KOPT-K1 (cell line): ENCODE measurements around the gene DAZ2.
"Not testable (repeated sequence)": the region's sequence is repeated elsewhere in the genome, so short reads cannot be mapped to it uniquely, and the experiment has no call there.

ENCODE experiments used
- H3K27ac ChIP-seq: fragments of 200-600 bp; sonication (generic); 2 replicates; pipeline ENCODE4 v1.5.1; 2016; ENCODE audit warnings: antibody characterized with exemption, mild to moderate bottlenecking, low read depth, low read length; ENCODE audit not compliant: poor library complexity, severe bottlenecking
- H3K36me3 ChIP-seq: fragments of 200-600 bp; sonication (generic); 2 replicates; pipeline ENCODE4 v1.5.1; 2017; ENCODE audit warnings: antibody characterized with exemption, mild to moderate bottlenecking, low read length, moderate library complexity; ENCODE audit not compliant: insufficient read depth
- H3K9me3 ChIP-seq: fragments of 200-600 bp; sonication (generic); 2 replicates; pipeline ENCODE4 v1.5.1; 2017; ENCODE audit warnings: antibody characterized with exemption, low read length, mild to moderate bottlenecking; ENCODE audit not compliant: insufficient read depth, poor library complexity, severe bottlenecking

DAZ2 gene, protein sequence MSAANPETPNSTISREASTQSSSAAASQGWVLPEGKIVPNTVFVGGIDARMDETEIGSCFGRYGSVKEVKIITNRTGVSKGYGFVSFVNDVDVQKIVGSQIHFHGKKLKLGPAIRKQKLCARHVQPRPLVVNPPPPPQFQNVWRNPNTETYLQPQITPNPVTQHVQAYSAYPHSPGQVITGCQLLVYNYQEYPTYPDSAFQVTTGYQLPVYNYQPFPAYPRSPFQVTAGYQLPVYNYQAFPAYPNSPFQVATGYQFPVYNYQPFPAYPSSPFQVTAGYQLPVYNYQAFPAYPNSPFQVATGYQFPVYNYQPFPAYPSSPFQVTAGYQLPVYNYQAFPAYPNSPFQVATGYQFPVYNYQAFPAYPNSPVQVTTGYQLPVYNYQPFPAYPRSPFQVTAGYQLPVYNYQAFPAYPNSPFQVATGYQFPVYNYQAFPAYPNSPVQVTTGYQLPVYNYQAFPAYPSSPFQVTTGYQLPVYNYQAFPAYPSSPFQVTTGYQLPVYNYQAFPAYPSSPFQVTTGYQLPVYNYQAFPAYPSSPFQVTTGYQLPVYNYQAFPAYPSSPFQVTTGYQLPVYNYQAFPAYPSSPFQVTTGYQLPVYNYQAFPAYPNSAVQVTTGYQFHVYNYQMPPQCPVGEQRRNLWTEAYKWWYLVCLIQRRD

GRCh38 chrY:23219233-23219632 is at the start of gene DAZ2:
Gene DAZ2 (plus strand): TSS chrY:23219533. CDS start chrY:23219741, 208 bp downstream.
- not testable (repeated sequence) for H3K27ac ChIP-seq

DNA sequence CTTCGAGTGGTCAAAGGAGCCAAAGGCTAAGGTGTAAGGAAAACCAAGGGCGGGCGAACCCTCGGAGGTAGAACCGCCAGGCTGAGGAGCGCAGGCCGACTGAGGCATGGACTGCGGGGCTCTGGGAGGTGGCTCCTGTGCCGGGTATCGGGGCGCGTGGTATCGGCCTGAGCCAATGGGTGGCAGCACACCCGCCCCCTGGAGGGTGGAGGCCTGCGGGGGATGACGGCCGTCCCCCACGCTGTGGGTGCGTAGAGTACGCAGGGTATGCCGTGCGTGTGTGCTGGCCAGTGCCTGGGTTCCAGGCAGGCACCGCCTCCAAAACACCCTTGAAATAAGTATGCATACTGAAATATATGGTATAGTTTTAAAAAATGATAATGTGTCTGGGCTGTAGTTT is 20.4 kb upstream of the DAZ2 start, which contains the start of gene DAZ1:
DAZ1 (minus strand) TSS at position 101 of the 400 bp plus-strand sequence. CDS start 208 bp downstream, outside the sequence.
- H3K36me3 ChIP-seq, H3K9me3 ChIP-seq, H3K27ac ChIP-seq: not testable (repeated sequence)

More at GRCh38 chrY:23219233-23219632, at the start of gene DAZ2:
- H3K9me3 ChIP-seq, H3K36me3 ChIP-seq: not testable (repeated sequence)

- H3K36me3 ChIP-seq, H3K27ac ChIP-seq: not testable (repeated sequence)
Observed at GRCh38 chrY:23207455-23207854, 11.9 kb upstream of the DAZ2 start.

GRCh38 chrY:23209802-23210495 is 9.4 kb upstream of the DAZ2 start:
- not testable (repeated sequence) for H3K36me3 ChIP-seq, H3K9me3 ChIP-seq

More at GRCh38 chrY:23207455-23207854, 11.9 kb upstream of the DAZ2 start:
- H3K9me3 ChIP-seq, result not testable (repeated sequence)

GRCh38 chrY:23210681-23211080 is 8.7 kb upstream of the DAZ2 start:
- not testable (repeated sequence) for H3K9me3 ChIP-seq

More at GRCh38 chrY:23209802-23210495, 9.4 kb upstream of the DAZ2 start:
- H3K27ac ChIP-seq, result not testable (repeated sequence)

More at GRCh38 chrY:23210681-23211080, 8.7 kb upstream of the DAZ2 start:
- not testable (repeated sequence) for H3K27ac ChIP-seq, H3K36me3 ChIP-seq
